GM12878 (cell line): ENCODE data around the gene GRIK4. TPM values are rescaled to one million over a fixed set of nuclear protein-coding genes. Genes with fewer than 3 reads are reported as not detected.

Experiments
- ATAC-seq: fragments of 200-7000 bp; cut with Tn5 transposase; 3 replicates; pipeline ENCODE4 v1.9.1; 2020; ENCODE audit warnings: mild to moderate bottlenecking, moderate library complexity
- BruUV-seq: library from RNA; stranded (reverse); fragments of 400-500 nt; replicated peaks from 2 replicates; lab custom pipeline; 2021; lab: Mats Ljungman, UMichigan
- CTCF ChIA-PET: fragments of 300-600 bp; sonication (Branson Sonifier 250); formaldehyde crosslinking; extraction: SDS; loops from one replicate; lab custom pipeline; 2021; ENCODE audit warnings: inconsistent platforms; lab: Yijun Ruan, JAX
- POLR2A ChIA-PET: fragments of 350-600 bp; formaldehyde crosslinking; extraction: SDS; loops from one replicate; lab custom pipeline; 2021; ENCODE audit warnings: inconsistent platforms; lab: Charles Lee
- RAD21 ChIA-PET: fragments of 300-600 bp; sonication (Branson Sonifier 250); formaldehyde crosslinking; loops from one replicate; lab custom pipeline; 2023; ENCODE audit warnings: antibody characterized with exemption; ENCODE audit not compliant: unreplicated experiment; lab: Charles Lee
- SMC1A ChIA-PET: fragments of 300-600 bp; sonication (Branson Sonifier 250); formaldehyde crosslinking; loops from one replicate; lab custom pipeline; 2023; ENCODE audit not compliant: unreplicated experiment, uncharacterized antibody; lab: Charles Lee
- DNase-seq: peaks from one replicate; pipeline ENCODE4 v3.0.0-alpha.2; 2011; ENCODE audit warnings: low read depth, low spot score
- FAIRE-seq: peaks from 3 replicates; lab custom pipeline; 2011; peaks lifted over from hg19 to GRCh38; lab: Jason Lieb, UNC
- H2AFZ ChIP-seq: 2 replicates; pipeline ENCODE4 v1.6.0; 2011; ENCODE audit warnings: low read depth, low read length, control low read depth; ENCODE audit not compliant: control insufficient read depth
- H3K27ac ChIP-seq: 2 replicates; pipeline ENCODE4 v1.5.1; 2011; ENCODE audit warnings: control low read depth; ENCODE audit not compliant: control insufficient read depth, insufficient read depth
- H3K27me3 ChIP-seq, 2 experiments: replicated peaks in 1 of 2; 2 replicates each; pipeline versions ENCODE4 v1.6.0 to v1.6.1; 2011; ENCODE audit warnings: low read length in 1 of 2; ENCODE audit not compliant: control insufficient read depth in 2 of 2, insufficient read depth in 2 of 2
- H3K36me3 ChIP-seq, 2 experiments: 2 replicates each; pipeline ENCODE4 v1.5.1; 2011; ENCODE audit warnings: low read length in 1 of 2; ENCODE audit not compliant: control insufficient read depth in 2 of 2, insufficient read depth in 2 of 2
- H3K4me1 ChIP-seq: 2 replicates; pipeline ENCODE4 v1.6.1; 2011; ENCODE audit warnings: mild to moderate bottlenecking, low read length, moderate library complexity, mixed read lengths; ENCODE audit not compliant: control insufficient read depth, insufficient read depth
- H3K4me2 ChIP-seq: 2 replicates; pipeline ENCODE4 v1.6.0; 2011; ENCODE audit warnings: control low read depth; ENCODE audit not compliant: control insufficient read depth, insufficient read depth
- H3K4me3 ChIP-seq: fragments of 200-600 bp; sonication (generic); 2 replicates; pipeline ENCODE4 v1.5.1; 2016
- H3K79me2 ChIP-seq: 2 replicates; pipeline ENCODE4 v1.6.0; 2011; ENCODE audit warnings: low read length; ENCODE audit not compliant: control insufficient read depth, insufficient read depth
- H3K9ac ChIP-seq: 2 replicates; pipeline ENCODE4 v1.8.0; 2011; ENCODE audit warnings: low read length, control low read depth, mixed read lengths; ENCODE audit not compliant: control insufficient read depth, insufficient read depth
- H3K9me3 ChIP-seq: replicated peaks from 3 replicates; pipeline ENCODE4 v1.5.1; 2011; ENCODE audit warnings: mild to moderate bottlenecking, low read length; ENCODE audit not compliant: control insufficient read depth, insufficient read depth
- H4K20me1 ChIP-seq: 2 replicates; pipeline ENCODE4 v1.6.0; 2011; ENCODE audit not compliant: control insufficient read depth, insufficient read depth
- BRCA1 ChIP-seq: IDR thresholded peaks from 2 replicates; pipeline ENCODE4 v1.6.1; 2011; ENCODE audit warnings: low read depth, low read length, improper control_type of control experiment
- CBX5 ChIP-seq: sonication (generic); IDR thresholded peaks from 2 replicates; pipeline ENCODE4 v1.6.1; 2016; ENCODE audit warnings: low read depth, moderate library complexity, mild to moderate bottlenecking, inconsistent platforms
- CHD1 ChIP-seq: IDR thresholded peaks from 2 replicates; pipeline ENCODE4 v1.6.1; 2012; ENCODE audit warnings: low read depth, low read length, improper control_type of control experiment
- E2F8 ChIP-seq: fragments of 450-650 bp; IDR thresholded peaks from 2 replicates; pipeline ENCODE4 v1.6.1; 2018; ENCODE audit warnings: mild to moderate bottlenecking, low read depth, moderate library complexity; ENCODE audit not compliant: partially characterized antibody
- HCFC1 ChIP-seq: fragments of 150-350 bp; IDR thresholded peaks from 2 replicates; pipeline ENCODE4 v1.6.1; 2014; ENCODE audit warnings: low read length
- NBN ChIP-seq: fragments of 450-650 bp; IDR thresholded peaks from 2 replicates; pipeline ENCODE4 v1.6.1; 2016
- YBX1 ChIP-seq: fragments of 450-650 bp; IDR thresholded peaks from 2 replicates; pipeline ENCODE4 v1.6.1; 2016; ENCODE audit warnings: antibody characterized with exemption
- ZNF207 ChIP-seq: fragments of 450-650 bp; IDR thresholded peaks from 2 replicates; pipeline ENCODE4 v1.6.1; 2014; ENCODE audit warnings: antibody characterized with exemption, mild to moderate bottlenecking, borderline replicate concordance
- WGBS: methylation state at CpG from one replicate; pipeline ENCODE4 v1.1.6; 2016; ENCODE audit warnings: low lambda C conversion rate; ENCODE audit not compliant: insufficient replicate concordance, insufficient coverage; ENCODE audit errors: missing lambda C conversion rate; 5-methylcytosine and 5-hydroxymethylcytosine counted together
- in situ Hi-C: fragments of 300-500 bp; cut with MboI; formaldehyde crosslinking; loops from 9 replicates; pipeline ENCODE4 v1.14.3; 2018; ENCODE audit warnings: mixed read lengths
- intact Hi-C: fragments of 100-400 bp; cut with micrococcal nuclease; formaldehyde crosslinking; loops from one replicate; pipeline ENCODE4 v1.14.2; 2022; ENCODE audit not compliant: unreplicated experiment
- polyA plus RNA-seq, 11 experiments: library from polyadenylated mRNA; depleted of rRNA in 4 of 11; unstranded in 6 of 11; stranded (reverse) in 5 of 11; fragments of >200 nt; fragmentation: Nextera tagmentation in 4 of 11; fragmentation: Illumina TruSeq in 1 of 11; extraction: Ambion mirVana in 4 of 11; extraction: Trizol in 1 of 11; gene quantifications; 1 replicate in 1 of 11; 2 replicates in 10 of 11; pipeline versions ENCODE4 v1.2.1 to v1.2.3, GENCODE V29; 2011 to 2016; ENCODE audit warnings: inconsistent platforms in 2 of 11, missing spikeins in 2 of 11, low read depth in 1 of 11
- total RNA-seq, 4 experiments: library from RNA; depleted of rRNA in 3 of 4; stranded (reverse); fragments of >200 nt in 3 of 4; fragmentation: Illumina TruSeq in 1 of 4; extraction: Trizol in 1 of 4; gene quantifications; 2 replicates each; pipeline versions ENCODE4 v1.2.1 to v1.2.3, GENCODE V29; 2013 to 2021
- TF ChIP-seq, protein P1 (sequence below): IDR thresholded peaks from 2 replicates; pipeline ENCODE4 v1.6.1; 2011; ENCODE audit warnings: borderline replicate concordance, low read depth, mild to moderate bottlenecking, moderate library complexity, low read length; ENCODE audit not compliant: insufficient read depth, poor library complexity, severe bottlenecking

The GRIK4 gene
- total and polyA plus RNA-seq, 10 of the 15 experiments (the other 5 are each of a cell fraction or from before 2014, with no cell fraction given): 0.33 to 3.6 (median 0.72) TPM

DNA sequence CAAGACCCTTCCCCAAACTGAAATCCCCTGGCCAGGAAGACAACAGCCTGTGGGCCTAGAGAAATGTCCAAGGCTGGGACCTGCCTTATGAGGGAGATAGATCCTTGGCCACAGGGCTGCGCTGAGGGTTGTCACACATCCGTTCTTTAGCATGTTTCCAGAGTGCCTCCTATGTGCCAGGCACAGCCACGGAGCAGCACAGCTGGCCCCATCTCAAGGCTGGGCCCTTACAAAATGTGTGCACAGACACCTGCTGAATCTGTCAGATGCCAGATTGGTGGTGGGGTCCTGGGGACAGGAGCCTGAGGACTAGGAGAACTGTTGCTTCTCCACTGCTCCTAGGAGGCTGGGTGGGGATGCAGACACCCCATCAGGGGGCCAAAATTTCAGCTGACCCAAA is 11.2 kb downstream of the GRIK4 start:
- in situ Hi-C loops: loop anchor here (5.0 kb wide), 2 partner anchors 430 to 675 kb away; no protein-coding TSS in a partner anchor
- ChIA-PET CTCF (interaction anchor here (1.0 kb wide), 1 partner anchor 162 kb away, joined by 9 read pairs; no protein-coding TSS in a partner anchor), RAD21 (interaction anchor here (3.0 kb wide), 1 partner anchor 162 kb away, joined by 11 read pairs; no protein-coding TSS in a partner anchor), POLR2A (no interaction called here), SMC1A (interaction anchor here (0.5 to 2.1 kb wide), 4 partner anchors 79 to 279 kb away, joined by 3 to 6 read pairs (median 3); no protein-coding TSS in a partner anchor)
- Histone ChIP-seq H4K20me1 (no peaks in the 10 kb centered on the region), H2AFZ (no peak overlapping the region), H3K27me3 (peaks cover 0 to 1% of the 10 kb centered on the region in 2 experiments; a peak in 2 of 4 replicates), H3K9ac (no peak overlapping the region), H3K4me3 (no peak overlapping the region), H3K4me2 (no peak overlapping the region), H3K9me3 (no peaks in the 10 kb centered on the region), H3K79me2 (no peaks in the 10 kb centered on the region), H3K36me3 (no peaks in the 10 kb centered on the region), H3K4me1 (no peaks in the 10 kb centered on the region), H3K27ac (no peak overlapping the region)
- no peak for DNase-seq
- no peak for TF ChIP-seq CHD1
- TF ChIP-seq ZNF207: no peak
- no peak for TF ChIP-seq BRCA1
- TF ChIP-seq YBX1: no peak
- no peak for TF ChIP-seq NBN
- TF ChIP-seq HCFC1: no peak
- no peak for TF ChIP-seq E2F8
- no peak for TF ChIP-seq CBX5
- TF ChIP-seq, protein P1, sequence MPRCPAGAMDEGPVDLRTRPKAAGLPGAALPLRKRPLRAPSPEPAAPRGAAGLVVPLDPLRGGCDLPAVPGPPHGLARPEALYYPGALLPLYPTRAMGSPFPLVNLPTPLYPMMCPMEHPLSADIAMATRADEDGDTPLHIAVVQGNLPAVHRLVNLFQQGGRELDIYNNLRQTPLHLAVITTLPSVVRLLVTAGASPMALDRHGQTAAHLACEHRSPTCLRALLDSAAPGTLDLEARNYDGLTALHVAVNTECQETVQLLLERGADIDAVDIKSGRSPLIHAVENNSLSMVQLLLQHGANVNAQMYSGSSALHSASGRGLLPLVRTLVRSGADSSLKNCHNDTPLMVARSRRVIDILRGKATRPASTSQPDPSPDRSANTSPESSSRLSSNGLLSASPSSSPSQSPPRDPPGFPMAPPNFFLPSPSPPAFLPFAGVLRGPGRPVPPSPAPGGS: no peak
- no peak for FAIRE-seq
- intact Hi-C loops: no loop called here
- WGBS: 78% methylated on average over 3 of the region's 3 CpGs
- no peak for ATAC-seq
- no TSS peak for BruUV-seq
